HepG2 (cell line): ENCODE data around the gene L3MBTL1. TPM values are rescaled to one million over a fixed set of nuclear protein-coding genes. Genes with fewer than 3 reads are reported as not detected.
A peak's percentile ranks its signal among the peaks of the same experiment; 100 is the strongest.

ENCODE experiments used
- ATRX ChIP-seq: sonication (generic); formaldehyde crosslinking; IDR thresholded peaks from 2 replicates; pipeline ENCODE4 v1.4.0; 2020; ENCODE audit warnings: missing genetic modification reagents, borderline replicate concordance
- DNMT1 ChIP-seq: sonication (generic); formaldehyde crosslinking; IDR thresholded peaks from 2 replicates; pipeline ENCODE4 v1.5.1; 2020; ENCODE audit warnings: mild to moderate bottlenecking, missing genetic modification reagents
- ETV6 ChIP-seq: sonication (generic); formaldehyde crosslinking; conservative IDR thresholded peaks from 2 replicates; pipeline ENCODE4 v1.4.0; 2020; ENCODE audit warnings: missing genetic modification reagents
- EZH2 ChIP-seq: conservative IDR thresholded peaks from 2 replicates; pipeline ENCODE4 v1.6.1; 2012; ENCODE audit warnings: mild to moderate bottlenecking, low read depth, low read length, moderate library complexity
- FOXO4 ChIP-seq: sonication (generic); formaldehyde crosslinking; conservative IDR thresholded peaks from 2 replicates; pipeline ENCODE4 v1.8.1; 2023; ENCODE audit warnings: missing genetic modification reagents
- HNF4G ChIP-seq, 2 experiments: sonication (generic) in 1 of 2; formaldehyde crosslinking in 1 of 2; IDR thresholded peaks; 2 replicates each; pipeline versions ENCODE4 v1.4.0 to v1.6.1; 2011 to 2020; ENCODE audit warnings: borderline replicate concordance in 2 of 2, low read depth in 2 of 2, mild to moderate bottlenecking in 2 of 2, low read length in 1 of 2, missing genetic modification reagents in 1 of 2, moderate library complexity in 1 of 2
- IKZF4 ChIP-seq: sonication (generic); formaldehyde crosslinking; IDR thresholded peaks from 2 replicates; pipeline ENCODE4 v1.5.1; 2020; ENCODE audit warnings: borderline replicate concordance, mild to moderate bottlenecking, low read depth, missing genetic modification reagents; ENCODE audit errors: not compliant biosample characterization
- MTA1 ChIP-seq: sonication (generic); formaldehyde crosslinking; IDR thresholded peaks from 2 replicates; pipeline ENCODE4 v1.4.0; 2020; ENCODE audit warnings: missing genetic modification reagents, mild to moderate bottlenecking, borderline replicate concordance
- PHF20 ChIP-seq: sonication (generic); formaldehyde crosslinking; IDR thresholded peaks from 2 replicates; pipeline ENCODE4 v1.5.0; 2020; ENCODE audit warnings: mild to moderate bottlenecking, missing genetic modification reagents
- PRDM15 ChIP-seq: sonication (generic); formaldehyde crosslinking; IDR thresholded peaks from 2 replicates; pipeline ENCODE4 v1.4.0; 2020; ENCODE audit warnings: missing genetic modification reagents
- RCOR2 ChIP-seq: IDR thresholded peaks from 2 replicates; pipeline ENCODE4 v1.6.1; 2016; ENCODE audit warnings: missing biosample characterization, missing genetic modification reagents
- SSRP1 ChIP-seq: IDR thresholded peaks from 2 replicates; pipeline ENCODE4 v1.6.1; 2016; ENCODE audit warnings: control low read depth
- TBX3 ChIP-seq: fragments of 450-650 bp; IDR thresholded peaks from 2 replicates; pipeline ENCODE4 v1.6.1; 2017; ENCODE audit warnings: antibody characterized with exemption, mild to moderate bottlenecking, inconsistent platforms, borderline replicate concordance
- TFDP1 ChIP-seq: IDR thresholded peaks from 2 replicates; pipeline ENCODE4 v1.6.1; 2016; ENCODE audit warnings: missing compliant biosample characterization, missing genetic modification reagents, borderline replicate concordance
- TP53 ChIP-seq: sonication (generic); formaldehyde crosslinking; conservative IDR thresholded peaks from 2 replicates; pipeline ENCODE4 v1.4.0; 2020; ENCODE audit warnings: missing genetic modification reagents
- ZFP36L2 ChIP-seq: sonication (generic); formaldehyde crosslinking; IDR thresholded peaks from 2 replicates; pipeline ENCODE4 v1.4.0; 2020; ENCODE audit warnings: missing genetic modification reagents
- ZMYM2 ChIP-seq: sonication (generic); formaldehyde crosslinking; IDR thresholded peaks from 2 replicates; pipeline ENCODE4 v1.8.0; 2022; ENCODE audit warnings: mild to moderate bottlenecking, missing genetic modification reagents
- ZNF33B ChIP-seq: sonication (generic); formaldehyde crosslinking; IDR thresholded peaks from 2 replicates; pipeline ENCODE4 v1.5.1; 2020; ENCODE audit warnings: mild to moderate bottlenecking, missing genetic modification reagents
- ZNF589 ChIP-seq: sonication (generic); formaldehyde crosslinking; conservative IDR thresholded peaks from 2 replicates; pipeline ENCODE4 v1.8.0; 2022; ENCODE audit warnings: mild to moderate bottlenecking, moderate library complexity, missing genetic modification reagents
- ZNF605 ChIP-seq: sonication (generic); formaldehyde crosslinking; IDR thresholded peaks from 2 replicates; pipeline ENCODE4 v1.8.0; 2022; ENCODE audit warnings: mild to moderate bottlenecking, missing genetic modification reagents
- ZNF629 ChIP-seq: sonication (generic); formaldehyde crosslinking; conservative IDR thresholded peaks from 2 replicates; pipeline ENCODE4 v1.5.0; 2020; ENCODE audit warnings: missing genetic modification reagents
- ZNF709 ChIP-seq: sonication (generic); formaldehyde crosslinking; IDR thresholded peaks from 2 replicates; pipeline ENCODE4 v1.5.0; 2020; ENCODE audit warnings: mild to moderate bottlenecking, missing genetic modification reagents
- ZNF724P ChIP-seq: sonication (generic); formaldehyde crosslinking; IDR thresholded peaks from 2 replicates; pipeline ENCODE4 v1.8.0; 2022; ENCODE audit warnings: missing genetic modification reagents, borderline replicate concordance
- ZNF878 ChIP-seq: sonication (generic); formaldehyde crosslinking; IDR thresholded peaks from 2 replicates; pipeline ENCODE4 v1.8.1; 2023; ENCODE audit warnings: mild to moderate bottlenecking, missing genetic modification reagents, moderate library complexity
- polyA plus RNA-seq, 8 experiments: library from polyadenylated mRNA; depleted of rRNA in 3 of 8; stranded (reverse) in 7 of 8; unstranded in 1 of 8; fragments of >200 nt; fragmentation: Illumina TruSeq in 4 of 8; extraction: Trizol in 4 of 8; gene quantifications; 2 replicates each; pipeline versions ENCODE4 v1.2.1 to v1.2.3, GENCODE V29; 2011 to 2016; ENCODE audit warnings: low read depth in 4 of 8, missing spikeins in 1 of 8, mixed read lengths in 1 of 8; ENCODE audit not compliant: insufficient read depth in 1 of 8
- total RNA-seq, 5 experiments: library from RNA; depleted of rRNA; stranded (reverse); fragments of >200 nt; fragmentation: Illumina TruSeq; extraction: Trizol; gene quantifications; 2 replicates each; pipeline ENCODE4 v1.2.3, GENCODE V29; 2016; ENCODE audit warnings: low read depth in 1 of 5

The L3MBTL1 gene
- total and polyA plus RNA-seq, 2 of the 13 experiments (the other 11 are each of a cell fraction or from before 2014, with no cell fraction given), result 9.0 to 17.8 TPM

GRCh38 chr20:43507150-43508080 lies at the start of gene L3MBTL1 (continued):
- TF ChIP-seq ZNF629 (CRISPR knock-in tag) (peak; percentile 5; the same call in 1 of the 2 replicates), PHF20 (CRISPR knock-in tag) (peak; percentile 67), RCOR2 (CRISPR knock-in tag) (no peak), ZNF33B (CRISPR knock-in tag) (peak; percentile 90), TFDP1 (peak; percentile 81), ZNF724P (CRISPR knock-in tag) (no peak; the same call in 1 of the 2 replicates), ZNF709 (CRISPR knock-in tag) (peak; percentile 76), ETV6 (peak; percentile 65; the same call in 1 of the 2 replicates), ZNF605 (CRISPR knock-in tag) (peak; percentile 32; the same call in 1 of the 2 replicates), IKZF4 (peak; percentile 96), FOXO4 (CRISPR knock-in tag) (no peak), TBX3 (no peak), ZMYM2 (no peak), HNF4G (IDR thresholded peaks at IDR 0.05; ENCODE audit: borderline replicate concordance, low read depth, low read length) (no peak), HNF4G (CRISPR knock-in tag; IDR thresholded peaks at IDR 0.05; ENCODE audit: borderline replicate concordance, low read depth) (no peak), ZNF878 (CRISPR knock-in tag) (no peak), ZFP36L2 (CRISPR knock-in tag) (no peak), MTA1 (CRISPR knock-in tag) (peak; percentile 94; the same call in 1 of the 2 replicates), ZNF589 (CRISPR knock-in tag) (peak; percentile 45; the same call in 1 of the 2 replicates), SSRP1 (CRISPR knock-in tag) (no peak), DNMT1 (CRISPR knock-in tag) (peak; percentile 92; the same call in 1 of the 2 replicates), PRDM15 (no peak), EZH2 (no peak), TP53 (CRISPR knock-in tag) (no peak), ATRX (no peak)
